Measurements from ENCODE around the gene CDH3.

The CDH3 gene

DNA sequence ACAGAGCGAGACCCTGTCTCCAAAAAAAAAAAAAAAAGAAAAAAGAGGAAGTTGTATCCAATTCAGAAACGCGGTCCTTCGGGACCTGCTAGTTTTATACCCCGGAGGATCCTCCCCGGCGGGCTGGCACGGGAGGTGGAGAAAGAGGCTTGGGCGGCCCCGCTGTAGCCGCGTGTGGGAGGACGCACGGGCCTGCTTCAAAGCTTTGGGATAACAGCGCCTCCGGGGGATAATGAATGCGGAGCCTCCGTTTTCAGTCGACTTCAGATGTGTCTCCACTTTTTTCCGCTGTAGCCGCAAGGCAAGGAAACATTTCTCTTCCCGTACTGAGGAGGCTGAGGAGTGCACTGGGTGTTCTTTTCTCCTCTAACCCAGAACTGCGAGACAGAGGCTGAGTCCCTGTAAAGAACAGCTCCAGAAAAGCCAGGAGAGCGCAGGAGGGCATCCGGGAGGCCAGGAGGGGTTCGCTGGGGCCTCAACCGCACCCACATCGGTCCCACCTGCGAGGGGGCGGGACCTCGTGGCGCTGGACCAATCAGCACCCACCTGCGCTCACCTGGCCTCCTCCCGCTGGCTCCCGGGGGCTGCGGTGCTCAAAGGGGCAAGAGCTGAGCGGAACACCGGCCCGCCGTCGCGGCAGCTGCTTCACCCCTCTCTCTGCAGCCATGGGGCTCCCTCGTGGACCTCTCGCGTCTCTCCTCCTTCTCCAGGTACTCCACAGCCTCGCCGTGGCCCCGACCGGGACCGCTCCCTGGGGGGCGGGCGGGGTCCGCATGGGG is at the start of gene CDH3:
Gene CDH3 (plus strand): TSS at position 596 of the 779 bp plus-strand sequence. CDS start 70 bp downstream, at position 666.
- peak; percentile 38 for DNase-seq

DNA sequence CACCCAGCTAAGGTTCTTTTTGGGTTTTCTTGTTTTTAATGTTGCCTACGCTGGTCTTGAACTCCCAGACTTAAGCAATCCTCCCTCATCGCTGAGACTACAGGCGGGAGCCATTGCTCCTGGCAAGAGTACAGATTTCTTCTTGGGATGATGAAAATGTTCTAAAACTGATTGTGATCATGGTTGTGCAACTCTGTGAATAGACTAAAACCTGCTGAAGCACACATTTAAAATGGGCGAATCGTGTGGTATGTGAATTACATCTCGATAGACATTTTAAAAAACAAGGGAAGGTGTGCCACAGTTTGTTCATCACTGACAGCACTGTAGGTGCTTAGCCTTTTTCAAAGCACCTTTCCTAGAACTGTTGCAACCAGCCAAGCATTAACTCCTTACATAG is 48.8 kb upstream of the CDH3 start:
- DNase-seq = no peak

DNA sequence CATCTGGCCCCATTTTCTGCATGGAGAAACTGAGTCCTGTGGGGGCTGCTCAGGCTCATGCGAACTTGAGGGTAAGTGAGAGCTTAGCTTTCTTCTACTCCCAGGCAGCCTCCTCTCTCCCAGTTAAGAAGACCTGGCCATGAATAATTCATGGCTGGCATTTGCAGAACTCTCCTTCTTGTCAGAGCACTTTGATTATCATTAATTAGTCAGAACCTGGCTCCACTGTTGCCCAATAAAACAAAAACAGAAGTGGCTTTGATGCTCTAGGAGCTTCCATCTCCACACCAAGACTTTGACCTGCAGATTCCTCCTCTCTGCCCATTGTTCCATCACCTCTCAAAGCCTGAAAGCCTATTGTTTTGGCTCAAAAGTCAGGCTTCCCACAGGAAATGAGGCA is 45.5 kb upstream of the CDH3 start:
- no peak for DNase-seq

DNA sequence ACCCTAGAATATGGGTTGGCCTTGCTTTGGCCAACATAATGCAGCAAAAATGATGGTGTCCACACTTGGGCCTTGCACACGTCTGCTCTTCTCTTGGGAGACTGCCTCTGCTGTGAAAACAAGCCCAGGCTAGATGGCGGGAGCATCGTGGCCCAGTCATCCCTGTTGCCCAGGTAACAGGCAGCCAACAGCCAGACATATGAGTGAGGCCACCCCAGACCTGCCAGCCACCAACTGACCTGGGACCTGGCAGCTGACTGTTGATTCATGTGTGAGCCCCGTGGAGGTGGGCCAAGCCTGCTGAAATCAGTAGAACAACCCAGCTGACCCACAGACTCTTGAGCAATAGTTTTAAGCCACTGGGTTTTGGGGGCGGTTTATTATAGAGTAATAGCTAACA is 39.4 kb upstream of the CDH3 start:
- no peak for DNase-seq

DNA sequence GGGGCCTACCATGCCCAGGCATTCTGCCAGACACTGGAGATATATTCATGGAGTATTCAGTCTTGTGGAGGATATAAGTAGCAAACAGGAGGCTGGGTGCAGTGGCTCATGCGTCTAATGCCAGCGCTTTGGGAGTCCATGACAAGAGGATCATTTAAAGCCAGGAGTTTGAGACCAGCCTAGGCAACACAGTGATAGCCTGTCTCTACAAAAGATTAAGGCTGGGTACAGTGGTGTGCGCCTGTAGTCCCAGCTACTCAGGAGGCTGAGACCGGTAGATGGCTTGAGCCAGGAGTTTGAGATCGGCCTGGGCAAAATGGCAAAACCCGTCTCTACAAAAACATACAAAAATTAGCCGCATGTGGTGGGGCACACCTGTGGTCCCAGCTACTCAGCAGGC is 37.7 kb upstream of the CDH3 start:
- DNase-seq = no peak

DNA sequence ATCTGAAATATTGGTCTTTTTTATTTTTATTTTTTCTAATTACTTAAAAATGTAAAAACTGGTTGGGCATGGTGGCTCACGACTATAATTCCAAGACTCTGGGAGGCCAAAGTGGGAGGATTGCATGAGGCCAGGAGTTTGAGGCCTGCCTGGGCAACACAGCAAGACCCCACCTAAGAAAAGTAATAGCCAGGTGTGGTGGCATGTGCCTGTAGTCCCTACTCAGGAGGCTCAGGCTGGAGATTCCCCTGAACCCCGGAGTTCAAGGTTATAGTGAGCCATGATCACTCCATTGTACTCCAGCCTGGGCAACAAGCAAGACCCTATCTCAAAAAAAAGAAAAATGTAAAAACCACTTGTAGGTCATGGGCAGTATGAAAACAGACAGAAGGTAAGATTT is 36.8 kb upstream of the CDH3 start:
- no peak for DNase-seq

DNA sequence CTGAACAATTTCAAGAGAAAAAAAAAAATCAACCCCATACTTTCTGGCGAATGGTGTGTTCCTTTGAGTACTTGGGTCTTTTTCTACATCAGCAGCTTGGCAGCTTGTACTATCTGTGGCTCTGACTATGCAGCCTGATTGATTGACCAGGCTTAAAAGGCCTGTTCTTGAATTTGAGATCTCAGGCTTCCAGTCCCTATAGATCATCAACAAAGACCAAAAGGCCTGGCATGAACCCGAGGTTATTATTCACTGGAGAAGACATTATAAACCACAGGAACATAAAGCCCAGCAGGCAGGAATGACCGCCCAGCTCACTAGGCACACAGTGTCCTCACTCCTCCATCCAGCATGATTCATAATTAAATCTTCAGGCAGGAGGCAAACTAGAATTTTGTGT is 32.1 kb upstream of the CDH3 start:
- no peak for DNase-seq

DNA sequence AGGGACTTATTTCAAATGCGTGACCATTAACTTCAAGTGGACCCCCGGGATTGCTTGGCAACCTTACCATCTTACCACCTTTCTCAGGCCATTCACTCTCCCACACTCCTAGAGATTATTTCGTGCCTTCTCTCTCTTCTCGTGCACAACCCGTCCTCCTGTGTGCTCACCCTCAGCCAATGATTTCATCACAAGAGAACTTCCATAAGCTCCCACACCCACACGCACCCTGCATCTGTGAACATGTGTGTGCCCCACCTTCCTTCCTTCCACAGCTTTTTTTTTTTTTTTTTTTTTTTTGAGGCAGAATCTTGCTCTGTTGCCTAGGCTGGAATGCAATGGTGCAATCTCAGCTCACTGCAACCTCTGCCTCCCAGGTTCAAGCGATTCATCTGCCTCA is 27.4 kb upstream of the CDH3 start:
- no peak for DNase-seq

DNA sequence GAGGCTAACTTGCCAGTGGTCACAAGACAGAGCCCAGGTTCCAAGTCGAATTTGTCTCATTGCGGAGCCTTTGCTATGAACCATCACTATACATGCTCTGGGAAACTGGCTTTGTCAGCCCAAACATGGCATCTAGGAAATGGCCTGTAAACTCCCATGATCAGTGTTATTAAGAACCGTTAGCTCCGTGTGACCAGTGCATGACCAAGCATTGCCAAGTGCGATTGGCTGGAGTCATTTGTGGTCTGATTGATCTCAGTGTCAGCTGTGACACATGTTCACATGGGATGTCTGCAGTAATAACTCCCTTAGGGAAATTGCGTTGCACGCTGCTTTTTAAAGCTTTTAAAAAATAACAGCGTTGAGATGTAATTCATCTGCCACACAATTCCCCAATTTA is 18.6 kb upstream of the CDH3 start:
- DNase-seq = no peak

DNA sequence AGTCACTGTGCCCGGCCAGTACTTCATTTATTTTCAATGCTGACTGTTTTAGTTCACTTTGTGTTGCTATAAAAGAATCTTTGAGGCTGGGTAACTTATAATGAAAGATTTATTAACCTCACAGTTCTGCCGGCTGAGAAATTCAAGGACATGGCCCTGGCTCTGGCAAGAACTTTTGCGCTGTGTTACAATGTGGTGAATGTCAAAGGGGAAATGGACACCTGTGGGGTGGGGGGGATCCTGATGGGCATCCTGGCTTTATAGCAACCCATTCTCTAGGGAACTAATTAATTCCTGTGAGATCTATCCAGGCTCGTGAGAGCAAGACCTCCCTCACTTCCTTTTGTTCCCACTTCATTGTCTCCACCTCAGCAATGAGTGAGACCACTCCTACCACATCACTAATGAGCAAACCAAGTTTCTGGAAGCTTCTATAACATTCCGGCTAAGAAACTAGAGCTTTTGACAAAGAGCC is 17.1 kb upstream of the CDH3 start:
- DNase-seq = no peak

DNA sequence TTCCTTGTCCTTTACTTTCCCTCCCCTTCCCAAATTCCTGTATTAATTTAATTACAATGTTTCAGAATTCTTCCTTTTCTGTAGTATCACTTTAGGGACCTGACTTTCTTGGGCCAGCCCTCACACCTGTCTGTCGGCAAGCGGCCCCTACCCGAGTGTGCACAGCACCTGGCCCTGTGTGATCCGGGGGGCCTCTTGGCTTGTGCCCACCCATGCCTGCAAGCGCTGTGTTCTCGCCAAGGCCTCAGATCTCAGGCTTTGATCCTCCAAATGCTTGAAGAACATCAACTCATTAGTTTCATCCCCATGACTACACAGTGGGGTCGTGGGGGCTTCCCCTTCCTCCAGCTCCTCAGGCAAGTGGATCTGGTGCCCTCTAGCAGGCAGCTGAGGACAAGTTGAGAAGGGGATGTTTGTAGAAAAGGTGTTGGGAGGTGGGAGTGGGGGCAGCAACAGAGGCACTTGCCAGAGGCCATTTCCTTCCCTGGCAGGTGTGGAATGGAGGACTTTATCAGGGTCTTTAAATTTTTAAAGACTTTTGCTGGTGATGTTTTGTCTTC is 15.7 kb upstream of the CDH3 start:
- no peak for DNase-seq

DNA sequence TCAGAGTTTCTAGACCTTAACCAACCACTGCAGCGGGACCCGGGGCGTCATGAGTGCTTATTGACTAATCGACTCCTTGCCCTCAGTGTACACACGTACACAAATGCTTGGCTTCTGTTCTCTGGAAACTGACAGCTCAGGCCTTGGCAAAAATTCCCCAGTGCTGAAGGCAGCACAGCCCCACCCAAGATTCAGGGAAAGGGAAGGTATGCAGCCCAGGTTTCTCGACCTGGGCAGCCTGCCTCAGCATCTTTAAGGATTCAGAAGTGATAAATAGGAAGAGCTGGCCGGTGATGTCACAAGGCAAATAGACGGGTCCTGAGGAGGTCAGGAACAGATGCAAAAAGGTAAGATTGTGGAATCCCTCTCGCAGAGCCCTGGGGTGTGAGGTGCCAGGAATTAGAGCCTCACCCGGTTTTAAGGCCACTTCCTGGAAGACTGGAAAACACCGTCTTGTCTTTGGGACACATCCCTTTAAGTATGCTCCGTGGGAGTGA is 9.0 kb upstream of the CDH3 start:
- no peak for DNase-seq

DNA sequence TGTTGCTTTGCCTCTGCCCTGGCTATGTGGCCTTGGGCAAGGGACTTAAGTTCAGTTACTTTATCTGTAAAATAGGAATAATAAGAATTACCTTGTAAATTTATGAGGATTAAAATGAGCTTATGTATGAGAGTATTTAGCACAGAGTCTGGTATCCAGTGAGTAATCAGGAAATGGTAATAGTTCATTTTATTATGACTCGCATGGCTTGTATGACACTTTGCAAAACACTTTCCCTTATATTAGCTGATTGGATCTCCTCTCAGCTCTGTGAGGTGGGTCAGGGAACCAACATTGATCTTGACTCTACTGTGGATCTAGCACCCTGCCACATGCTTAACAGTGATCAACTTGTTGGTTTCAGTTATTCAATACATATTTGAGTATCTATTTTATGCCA is 8.3 kb upstream of the CDH3 start:
- DNase-seq = no peak

DNA sequence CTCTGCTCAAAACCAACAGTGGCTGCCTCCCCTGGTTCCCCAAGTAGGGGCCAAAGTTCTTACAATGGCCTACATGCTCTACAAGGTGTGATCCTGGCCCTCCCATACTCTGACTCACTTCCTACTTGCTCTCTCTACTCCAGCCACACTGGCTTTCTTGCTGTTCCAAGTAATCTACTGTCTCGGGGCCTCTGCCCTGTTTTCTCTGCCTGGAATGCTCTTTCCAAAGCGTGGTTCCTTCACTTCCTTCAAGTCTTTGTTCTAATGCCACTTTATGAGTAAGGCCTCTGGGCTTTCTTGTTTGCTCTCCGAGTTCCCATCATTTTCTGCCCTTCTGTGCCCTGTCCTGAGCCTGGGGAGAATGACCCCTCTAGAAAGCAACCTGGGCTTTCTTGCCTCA is 4.1 kb upstream of the CDH3 start:
- no peak for DNase-seq

DNA sequence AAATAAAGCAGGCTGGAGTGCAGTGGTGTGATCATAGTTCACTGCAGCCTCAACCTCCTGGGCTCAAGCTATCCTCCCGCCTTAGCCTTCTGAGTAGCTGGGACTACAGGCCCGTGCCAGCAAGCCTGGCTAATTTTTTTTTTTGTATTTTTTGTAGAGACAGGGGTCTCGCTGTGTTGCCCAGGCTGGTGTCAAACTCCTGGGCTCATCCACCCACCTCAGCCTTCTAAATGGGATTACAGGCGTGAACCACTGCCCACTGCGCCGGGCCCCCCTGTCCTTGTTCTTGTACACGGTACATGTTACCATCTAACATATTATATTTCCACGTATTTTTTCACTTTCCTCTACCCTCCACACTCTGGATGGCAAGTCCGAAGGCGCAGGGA is 3.1 kb upstream of the CDH3 start:
- no peak for DNase-seq

DNA sequence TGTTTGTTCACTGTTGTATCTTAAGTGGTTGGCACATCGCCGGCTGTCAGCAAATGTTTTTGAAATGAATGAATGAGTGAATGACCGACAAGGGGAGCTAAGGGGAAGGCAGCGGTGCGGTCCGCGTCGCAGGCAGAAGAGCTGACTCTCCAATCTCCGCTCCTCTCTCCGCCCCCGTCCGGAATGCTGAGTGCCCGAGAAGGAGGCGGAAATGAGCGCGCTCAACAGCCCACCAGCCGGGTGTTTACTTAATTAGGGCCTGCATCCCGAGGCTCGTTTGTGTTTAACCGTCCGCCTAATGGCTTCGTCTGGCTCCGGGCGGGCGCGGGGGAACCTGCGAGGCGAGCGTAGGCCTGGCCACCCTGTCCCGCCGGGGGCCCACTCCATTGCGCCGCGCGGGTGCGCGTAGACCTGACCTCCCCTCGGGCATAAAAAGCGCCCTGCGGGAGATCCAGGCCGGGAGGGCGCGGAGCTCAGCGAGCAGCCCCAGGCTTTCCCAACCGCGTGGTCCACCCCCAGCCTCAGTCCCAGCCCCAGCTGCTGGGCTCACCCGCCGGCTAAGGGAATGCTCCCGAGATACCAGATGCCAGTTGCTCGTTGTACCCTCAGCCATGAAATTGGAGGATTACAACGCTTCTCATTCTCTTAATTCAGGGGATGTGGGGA is 2.5 kb upstream of the CDH3 start:
- peak; percentile 35 for DNase-seq

DNA sequence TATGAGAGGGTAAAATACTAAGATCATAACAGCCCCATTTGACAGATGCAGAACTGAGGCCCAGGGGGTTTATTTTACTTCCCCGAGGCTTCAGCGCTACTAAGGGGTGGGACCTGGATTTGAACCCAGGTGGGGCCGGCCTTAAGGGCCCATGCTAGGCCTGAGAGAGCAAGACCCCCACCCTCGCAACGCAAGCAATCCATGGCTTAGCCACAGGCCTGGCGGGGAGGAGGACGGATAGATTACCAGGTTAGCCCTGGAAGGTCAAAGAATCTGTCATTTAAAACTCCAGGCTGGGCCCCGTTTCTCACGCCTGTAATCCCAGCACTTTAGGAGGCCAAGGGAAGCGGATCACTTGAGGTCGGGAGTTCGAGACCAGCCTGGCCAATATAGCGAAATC is 1.9 kb upstream of the CDH3 start:
- no peak for DNase-seq

DNA sequence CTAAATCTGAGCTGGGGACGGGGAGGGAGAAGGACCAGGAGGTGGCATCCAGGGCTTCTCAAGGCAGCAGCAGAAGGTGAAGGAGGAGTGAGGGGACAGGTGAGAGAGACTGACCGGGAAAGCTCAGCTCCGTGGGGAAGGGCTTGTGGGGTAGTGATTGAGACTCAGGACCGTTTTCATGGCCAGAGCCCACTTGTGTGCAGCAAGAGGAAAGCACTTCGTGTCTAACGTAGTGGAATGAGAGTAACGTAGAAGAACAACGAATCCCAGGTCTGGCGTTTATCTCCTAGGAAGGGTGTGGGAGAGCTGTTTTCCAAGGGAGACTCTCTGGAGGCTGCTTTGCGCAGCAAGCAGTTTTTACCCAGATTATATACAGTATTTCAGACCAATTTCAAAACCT is 1.3 kb upstream of the CDH3 start:
- no peak for DNase-seq

DNA sequence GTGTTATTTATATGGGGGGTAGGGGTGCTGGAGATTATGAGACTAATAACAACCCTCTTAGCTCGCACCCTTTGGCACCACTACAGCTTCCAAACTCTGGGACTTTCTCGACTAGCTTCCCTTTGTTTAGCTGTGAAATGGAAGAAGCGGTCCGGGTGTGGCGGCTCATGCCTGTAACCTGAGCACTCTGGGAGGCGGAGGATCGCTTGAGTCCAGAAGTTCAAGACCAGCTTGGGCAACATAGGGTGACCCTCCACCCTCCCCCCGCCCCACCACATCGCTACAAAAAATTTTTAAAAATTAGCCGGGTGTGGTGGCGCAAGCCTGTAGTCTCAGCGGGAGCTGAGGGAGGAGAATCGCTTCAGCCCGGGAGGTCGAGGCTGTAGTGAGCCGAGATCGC is 814 bp upstream of the CDH3 start:
- no peak for DNase-seq

DNA sequence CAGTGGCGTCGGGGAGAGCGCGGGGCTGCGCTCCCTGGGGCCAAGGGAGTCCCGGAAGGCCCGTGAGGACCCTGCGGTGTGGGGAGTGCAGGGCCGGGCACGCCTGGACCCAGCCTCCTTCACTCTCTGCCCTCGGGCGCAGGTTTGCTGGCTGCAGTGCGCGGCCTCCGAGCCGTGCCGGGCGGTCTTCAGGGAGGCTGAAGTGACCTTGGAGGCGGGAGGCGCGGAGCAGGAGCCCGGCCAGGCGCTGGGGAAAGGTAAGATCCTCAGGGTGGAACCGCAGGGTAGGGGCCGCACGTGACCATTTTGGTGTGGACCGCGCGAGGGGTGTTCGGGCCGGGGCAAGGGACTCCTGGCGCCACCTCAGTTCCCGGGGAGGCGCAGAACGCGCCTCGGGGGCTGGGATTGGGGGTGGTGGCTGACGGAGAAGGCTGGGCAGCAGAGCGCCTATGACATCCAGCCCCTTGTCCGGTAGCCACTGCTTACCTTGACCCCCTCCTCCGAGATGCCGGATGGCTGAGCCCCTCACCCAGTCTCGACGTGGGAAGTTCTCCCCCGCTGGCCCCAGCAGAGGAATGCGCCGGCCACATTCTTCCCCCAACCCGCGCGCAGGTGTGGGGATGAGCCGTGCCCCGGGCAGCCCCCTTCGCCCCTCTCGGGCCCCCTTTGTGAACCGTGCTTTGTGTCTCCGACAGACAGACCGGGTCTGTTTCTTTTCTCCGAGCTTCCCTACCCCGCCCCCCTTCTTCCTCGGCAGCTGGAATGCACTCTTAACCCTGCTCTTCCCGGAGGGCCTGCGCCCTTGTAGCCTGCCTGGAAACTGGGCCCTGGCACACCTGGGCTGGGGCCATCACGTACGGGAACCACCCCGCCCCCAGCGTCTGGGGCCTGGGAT is 631 bp downstream of the CDH3 start:
- DNase-seq = peak; percentile 17

DNA sequence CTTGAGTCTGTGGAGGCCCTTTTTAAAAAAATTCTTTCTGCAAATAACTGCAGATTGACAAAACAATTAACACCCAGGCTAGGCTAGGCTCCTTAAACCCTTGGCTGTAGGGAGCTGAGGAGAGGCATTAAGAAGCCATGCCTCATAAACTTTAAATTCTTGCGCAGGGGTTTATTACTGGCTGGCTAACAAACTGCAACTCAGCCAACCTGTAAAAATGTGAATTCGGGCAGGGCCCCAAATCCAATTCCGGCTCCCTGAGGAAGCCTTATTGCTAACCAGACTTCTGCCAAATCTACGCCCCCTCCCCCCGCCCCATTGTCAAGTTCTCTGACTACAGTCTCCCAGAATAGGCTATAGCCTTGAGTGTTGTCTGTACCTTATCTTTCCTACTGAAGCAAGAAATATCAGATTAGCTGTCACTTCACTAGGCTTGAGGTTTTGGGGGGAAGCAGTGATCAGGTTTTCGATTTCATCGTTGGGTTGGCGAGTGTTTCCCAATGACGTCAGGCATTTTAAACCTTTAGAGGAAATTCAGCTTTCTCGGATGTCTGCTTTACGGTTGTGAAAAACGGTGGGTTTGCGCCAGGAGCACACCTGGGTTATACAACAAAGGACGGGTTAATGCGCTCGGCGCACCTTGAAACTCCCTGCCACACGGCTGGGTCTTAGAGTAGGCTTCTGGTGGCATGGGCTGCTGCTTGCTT is 2.0 kb downstream of the CDH3 start:
- peak; percentile 62 for DNase-seq

DNA sequence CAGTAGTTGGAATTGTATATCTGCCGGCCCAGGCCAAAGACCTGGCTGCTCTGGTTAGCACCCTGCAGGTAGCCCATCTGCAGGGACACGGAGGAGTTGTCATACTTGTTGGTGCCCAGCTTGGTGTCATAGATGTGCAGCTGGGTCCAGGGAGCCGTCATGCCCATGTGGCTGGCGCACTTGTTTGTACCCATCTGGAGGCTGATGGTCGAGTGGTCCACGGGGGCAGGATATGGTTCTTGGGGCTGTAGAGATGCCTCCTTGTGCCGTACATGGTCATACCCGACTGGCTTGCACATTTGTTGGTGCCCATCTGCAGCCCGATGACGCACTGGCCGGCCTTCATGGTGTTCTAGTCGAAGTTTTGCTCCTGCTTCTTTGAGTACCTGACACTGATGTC is 6.0 kb downstream of the CDH3 start:
- no peak for DNase-seq

DNA sequence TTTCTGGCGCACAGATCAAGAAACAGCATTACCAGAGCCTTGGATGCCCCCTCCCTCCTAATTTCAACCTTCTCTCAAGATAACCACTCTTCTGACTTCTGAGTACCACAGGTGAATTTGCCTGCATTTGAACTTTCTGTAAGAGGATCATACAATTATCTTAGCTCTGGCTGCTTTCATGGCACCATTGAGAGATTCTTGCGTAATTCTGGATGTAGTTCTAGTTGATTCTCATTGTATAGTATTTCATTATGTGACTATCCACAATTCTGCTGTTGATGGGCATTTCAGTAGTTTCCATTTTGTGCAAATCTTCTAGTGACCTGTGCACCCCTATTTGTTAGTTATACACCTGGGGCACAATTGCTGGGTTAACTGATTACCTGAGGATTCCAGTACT is 7.5 kb downstream of the CDH3 start:
- no peak for DNase-seq

Data from DMS79 (cell line).